ENCODE data around the gene WIPF1.
"Not testable (repeated sequence)": the region's sequence is repeated elsewhere in the genome, so short reads cannot be mapped to it uniquely, and the experiment has no call there.

The WIPF1 gene

DNA sequence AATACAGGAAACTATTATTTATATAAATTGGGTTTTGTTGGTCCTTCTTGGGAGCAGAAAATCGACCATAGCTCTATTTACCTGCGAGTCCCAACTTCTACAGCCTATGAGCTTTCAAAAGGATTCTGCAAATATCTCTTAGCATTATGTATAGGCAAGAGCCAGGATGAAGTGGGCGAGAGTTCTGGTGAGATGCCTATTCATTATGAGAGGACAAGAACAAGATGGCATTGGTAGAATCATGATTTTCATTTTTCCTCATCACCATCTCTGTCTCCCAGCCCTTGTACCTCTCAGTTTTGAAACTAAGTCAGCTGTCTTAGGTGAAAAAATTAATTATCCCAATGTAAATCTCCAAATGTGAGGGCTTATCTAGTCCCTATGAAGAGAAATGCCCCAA lies 25.0 kb downstream of the WIPF1 start:
- DNase-seq (ENCODE audit: low read depth, low spot score): no peak

DNA sequence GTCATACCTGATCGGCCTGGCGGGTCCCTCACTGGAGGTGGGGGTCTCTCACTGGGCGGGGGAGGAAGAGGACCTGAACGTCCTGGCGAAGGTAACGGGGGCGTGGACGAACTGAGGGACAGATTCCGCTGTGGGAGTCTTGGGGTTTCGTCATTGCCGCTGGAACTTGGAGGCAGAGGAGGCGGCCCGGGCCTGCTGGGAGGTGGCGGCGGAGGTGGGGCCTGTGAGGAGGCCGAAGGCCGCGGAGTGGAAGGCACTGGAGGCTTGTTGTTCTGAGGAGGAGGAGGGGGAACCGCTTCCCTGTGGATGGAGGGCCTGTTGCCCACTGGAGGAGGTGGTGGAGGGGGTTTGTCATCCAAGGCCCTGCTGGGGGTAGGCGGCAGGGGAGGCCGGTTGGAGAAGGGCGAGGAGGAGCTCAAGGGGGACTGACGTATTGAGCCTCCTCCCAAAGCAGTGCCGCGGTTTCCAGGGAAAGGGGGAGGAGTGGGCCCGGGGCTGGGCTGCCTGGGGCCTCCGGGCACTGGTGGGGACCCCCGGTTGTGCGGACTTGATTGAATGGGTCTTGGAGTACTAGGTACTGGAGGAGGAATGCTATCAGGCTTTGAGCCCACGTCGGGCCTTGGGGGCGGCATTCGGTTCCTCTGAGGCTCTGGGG lies 25.8 kb downstream of the WIPF1 start:
- DNase-seq (ENCODE audit: low read depth, low spot score): no peak

DNA sequence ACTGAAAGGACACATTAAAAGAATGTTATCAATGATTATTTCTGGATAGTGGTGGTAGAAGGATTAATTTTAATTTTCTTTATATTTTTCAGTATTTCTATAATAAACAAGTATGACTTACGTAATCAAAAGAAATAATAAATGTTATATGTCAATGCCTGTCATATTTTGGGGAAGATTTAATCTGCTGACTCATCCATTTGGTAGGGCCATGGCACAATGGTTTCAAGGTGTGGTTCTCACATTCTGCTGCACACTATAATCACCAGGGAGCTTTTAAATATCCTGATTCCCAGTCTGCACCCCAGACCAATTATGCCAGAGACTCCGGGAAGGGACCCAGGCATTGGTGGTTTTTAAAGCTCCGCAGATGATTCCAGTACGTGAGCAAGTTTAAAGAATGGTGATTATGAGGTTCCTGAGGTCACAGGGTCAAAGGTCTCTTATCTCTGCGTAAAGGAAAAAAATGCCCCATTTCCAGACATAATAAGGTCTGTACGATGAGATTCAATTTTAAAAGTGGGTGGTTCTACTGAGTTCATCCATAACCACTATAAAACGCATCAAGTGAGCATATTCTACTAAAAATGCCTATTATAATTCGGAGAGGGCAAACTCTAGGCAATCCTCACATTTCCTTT lies 27.2 kb downstream of the WIPF1 start:
- DNase-seq (ENCODE audit: low read depth, low spot score): no peak

DNA sequence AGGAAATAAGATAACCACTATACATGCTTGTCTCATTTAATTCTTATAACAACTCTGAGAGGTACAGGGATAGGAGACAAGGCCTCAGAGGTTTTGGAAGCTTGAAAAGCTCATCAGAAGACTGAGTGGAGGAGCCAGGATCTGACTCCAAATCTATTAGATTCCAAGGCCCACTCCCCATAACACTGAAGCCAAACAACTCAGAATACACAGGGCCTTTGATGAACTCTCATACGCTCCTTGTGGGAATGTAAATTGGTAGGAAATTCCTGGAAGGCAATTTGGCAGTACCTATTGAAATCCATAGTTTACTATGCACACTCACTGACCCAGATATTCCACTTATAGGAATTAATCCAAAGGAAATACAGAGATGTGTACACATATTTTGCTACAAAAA lies 27.9 kb downstream of the WIPF1 start:
- DNase-seq (ENCODE audit: low read depth, low spot score): no peak

DNA sequence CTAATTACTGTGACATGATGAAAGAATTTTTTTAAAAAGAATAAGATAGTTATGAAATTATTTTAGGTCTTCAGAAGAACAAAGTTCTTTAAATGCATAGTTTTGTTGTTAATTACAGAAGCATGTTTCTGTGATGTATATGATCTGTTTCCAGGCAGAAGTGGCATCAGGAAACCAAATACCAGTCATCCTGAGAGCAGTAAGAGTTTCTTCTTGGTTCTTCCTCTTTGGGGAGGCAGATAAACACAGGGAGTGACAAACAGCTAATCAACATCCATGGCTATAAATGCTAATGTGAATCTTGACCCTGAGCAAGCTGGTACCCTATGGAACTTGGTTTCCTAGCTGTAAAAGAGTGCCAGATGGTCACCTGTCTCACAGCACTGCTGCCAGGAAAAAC lies 29.2 kb downstream of the WIPF1 start:
- no peak for DNase-seq (ENCODE audit: low read depth, low spot score)

DNA sequence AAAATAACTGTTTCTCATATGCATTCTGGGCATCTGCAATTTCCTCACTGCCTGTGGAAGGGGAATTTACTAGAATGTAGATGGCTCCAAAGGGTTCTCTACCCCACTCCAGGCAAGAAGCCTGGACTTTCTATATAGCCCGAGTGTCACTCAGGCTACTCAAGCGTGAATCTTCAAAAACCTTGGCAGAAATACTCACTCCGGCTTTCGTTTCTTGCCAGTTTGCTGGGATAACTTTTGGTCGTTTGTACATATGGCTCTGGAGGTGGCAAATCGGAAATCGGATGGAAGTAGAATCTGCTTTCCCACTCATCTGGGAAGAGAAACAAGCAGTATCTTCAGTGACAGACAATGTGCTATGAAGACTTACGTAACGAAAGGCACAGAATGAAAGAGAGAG lies 30.7 kb downstream of the WIPF1 start:
- no peak for DNase-seq (ENCODE audit: low read depth, low spot score)

DNA sequence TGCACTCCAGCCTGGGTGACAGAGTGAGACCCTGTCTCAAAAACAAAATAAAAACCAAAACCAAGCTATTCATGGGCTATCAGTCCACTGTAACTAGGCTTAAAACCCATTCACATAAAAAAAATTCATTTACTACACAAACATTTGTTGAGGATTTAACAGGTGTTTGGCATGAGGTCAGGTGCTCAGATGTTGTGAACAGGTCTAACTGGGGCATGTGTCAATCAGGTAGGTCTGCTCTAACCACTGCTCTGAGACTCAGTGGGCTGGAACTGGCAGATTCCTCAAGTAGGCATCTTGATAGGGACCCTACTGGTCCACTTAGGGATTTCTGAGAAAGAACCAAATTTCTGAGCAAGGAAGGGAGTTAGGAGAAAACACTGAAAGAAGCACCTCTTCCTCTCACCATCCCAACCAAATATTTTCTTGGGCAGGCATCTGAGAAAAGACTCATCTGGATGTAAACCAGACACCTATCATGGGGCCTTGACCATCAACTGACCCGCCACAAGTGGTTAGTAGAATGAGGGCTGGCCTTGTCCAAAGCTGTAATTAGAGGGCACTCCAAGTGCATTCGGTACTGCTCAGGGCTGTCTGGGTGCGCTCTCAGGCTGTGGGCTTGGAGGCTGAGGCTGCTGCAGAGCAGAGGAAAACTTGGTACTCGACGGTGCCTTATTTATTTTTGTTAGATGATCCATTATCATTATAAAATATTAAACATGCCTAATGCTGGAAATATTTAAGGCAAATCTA lies 33.9 kb downstream of the WIPF1 start:
- no peak for DNase-seq (ENCODE audit: low read depth, low spot score)

DNA sequence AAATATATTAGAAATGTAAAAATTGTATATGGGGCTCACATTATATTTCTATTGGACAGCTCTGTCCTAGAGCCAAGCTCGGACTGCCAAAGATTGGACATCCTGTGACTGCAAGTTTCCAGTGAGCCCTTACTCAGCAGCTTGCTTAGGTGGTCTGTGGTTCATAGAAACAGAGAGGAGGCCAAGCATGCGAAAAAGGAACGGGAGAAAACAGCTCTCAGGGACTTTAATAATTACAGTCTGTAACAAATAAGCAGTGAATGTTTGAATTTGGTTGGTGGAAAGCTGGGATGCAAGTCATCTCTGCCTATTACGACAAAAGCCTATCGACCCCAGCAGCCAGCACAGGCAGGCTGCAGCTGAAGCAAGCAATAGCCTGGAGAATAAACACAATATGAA lies 35.6 kb downstream of the WIPF1 start:
- no peak for DNase-seq (ENCODE audit: low read depth, low spot score)

DNA sequence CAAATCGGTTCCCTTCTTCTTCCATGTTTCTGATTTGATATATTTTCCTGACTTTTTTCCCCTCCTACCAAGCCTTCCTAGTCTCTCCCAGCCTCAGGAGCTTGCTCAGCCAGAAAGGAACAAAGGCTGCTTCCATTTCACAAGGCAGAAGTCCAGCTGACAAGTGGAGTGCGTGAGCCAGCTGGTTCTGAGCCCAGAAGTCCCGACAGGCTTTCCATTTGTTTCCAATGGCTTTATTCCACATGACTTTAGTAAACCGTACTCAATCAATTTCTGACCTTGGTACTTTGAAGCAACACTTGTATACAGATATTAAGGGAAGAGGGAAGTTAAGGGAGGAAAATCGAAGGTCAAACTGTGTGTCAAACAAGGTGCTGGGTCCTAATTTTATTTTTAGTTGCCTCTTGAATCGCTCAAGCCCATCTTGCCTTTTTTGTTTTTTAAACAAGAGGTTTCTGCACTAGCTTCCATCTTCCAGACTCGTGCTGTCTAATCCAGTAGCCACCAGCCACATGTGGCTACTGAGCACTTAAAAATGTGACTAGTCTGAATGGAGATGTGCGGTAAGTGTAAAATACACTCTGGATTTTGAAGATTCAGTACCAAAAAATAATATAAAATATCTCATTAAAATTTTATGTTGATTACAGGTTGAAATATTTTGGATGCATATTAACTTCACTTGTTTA lies 36.2 kb downstream of the WIPF1 start:
- DNase-seq (ENCODE audit: low read depth, low spot score): no peak

DNA sequence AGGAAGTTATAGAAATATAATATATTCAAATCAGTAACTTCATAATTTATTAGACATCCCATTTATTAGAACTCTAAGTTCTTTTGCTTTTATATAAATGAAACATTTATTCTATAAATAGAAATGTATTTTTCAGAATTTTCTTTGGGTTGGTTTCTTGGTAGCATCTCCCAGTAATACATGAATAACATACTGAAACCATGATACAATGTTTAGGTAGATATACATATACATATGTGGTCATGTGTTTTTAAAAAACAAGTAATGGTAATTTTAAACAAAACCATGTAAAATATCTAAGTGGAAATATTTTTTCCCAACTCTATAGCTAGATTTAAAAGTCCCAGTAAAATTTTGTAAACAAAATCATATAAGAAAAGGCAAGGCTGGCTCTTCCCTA lies 36.9 kb downstream of the WIPF1 start:
- DNase-seq (ENCODE audit: low read depth, low spot score): no peak

DNA sequence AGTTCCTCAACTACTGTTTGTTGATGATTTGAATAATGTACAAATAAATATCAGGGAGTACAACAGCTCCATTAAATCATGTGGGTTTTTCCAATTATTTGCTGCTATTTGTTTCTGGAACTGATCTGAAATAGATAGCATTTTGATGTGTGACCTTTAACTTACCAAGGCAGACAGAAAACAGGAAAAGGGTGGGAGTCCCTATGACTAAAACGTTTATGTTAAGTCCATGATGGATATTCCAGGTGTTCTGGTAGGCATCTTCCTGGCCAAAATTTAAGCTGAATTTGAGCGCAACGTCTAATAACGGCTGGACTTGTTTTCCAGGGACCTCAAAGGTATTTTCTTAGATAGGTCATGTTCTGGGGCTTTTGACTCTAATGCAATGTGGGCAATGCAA lies 41.6 kb downstream of the WIPF1 start:
- DNase-seq (ENCODE audit: low read depth, low spot score): no peak

DNA sequence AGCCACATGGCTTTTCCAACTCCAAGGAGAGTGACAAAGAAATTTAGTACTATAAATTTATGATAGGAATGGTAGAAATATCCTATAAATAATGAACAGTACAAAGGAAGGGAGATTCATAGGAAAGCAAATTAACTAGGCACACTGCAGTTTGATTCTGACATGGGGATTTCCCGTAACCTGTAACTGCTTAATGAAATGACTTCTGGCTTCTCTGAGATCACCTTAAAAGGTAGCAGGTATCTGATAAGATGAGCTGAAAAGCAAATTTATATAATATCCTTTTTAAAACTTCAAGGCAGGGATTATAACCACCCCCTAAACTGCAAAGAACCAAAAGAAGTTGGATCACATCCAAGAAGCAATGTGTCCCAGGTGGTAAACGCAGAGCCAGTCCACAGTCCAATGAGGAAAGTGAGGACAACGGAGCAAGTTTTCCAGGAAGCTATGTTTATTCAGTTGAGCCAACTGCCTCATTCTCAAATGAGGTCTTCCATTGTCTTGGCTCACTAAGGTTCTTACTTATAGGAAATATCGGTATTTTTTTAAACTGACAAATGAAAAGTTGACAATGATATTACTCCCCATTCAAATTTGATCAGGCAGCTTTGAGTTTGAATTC lies 43.0 kb downstream of the WIPF1 start:
- DNase-seq (ENCODE audit: low read depth, low spot score): no peak

DNA sequence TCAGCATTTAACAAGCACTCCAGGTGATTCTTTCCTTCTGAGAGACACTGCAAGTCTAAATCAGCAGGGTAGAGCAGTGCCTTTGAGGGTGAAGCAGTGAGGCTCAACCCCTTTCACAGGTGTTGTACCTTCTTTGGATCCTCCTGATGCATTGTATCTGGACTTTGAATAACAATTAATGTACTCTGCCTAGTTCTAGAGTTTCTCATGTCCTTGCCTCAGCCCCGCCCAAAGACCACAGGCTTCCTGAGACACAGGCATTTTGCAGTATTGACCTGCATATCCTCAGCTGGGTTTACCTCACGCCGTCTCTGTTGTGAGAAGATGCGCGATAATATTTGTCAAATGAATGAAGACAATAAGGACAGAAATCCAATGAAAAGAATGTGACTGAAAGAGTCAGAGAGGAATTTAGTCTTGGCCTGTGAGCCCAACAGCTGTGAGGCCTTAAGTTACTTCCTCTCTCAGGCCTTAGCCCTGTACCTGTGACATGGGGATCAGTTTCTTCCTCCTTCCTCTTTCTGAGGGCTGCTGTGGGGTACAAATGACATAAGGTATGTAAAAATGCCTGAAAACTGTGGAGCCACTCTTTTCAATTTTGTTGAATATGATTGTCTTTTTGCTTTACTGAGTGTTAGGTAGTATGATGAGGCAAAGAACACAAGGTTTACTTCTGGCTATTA lies 43.7 kb downstream of the WIPF1 start:
- DNase-seq (ENCODE audit: low read depth, low spot score): no peak

DNA sequence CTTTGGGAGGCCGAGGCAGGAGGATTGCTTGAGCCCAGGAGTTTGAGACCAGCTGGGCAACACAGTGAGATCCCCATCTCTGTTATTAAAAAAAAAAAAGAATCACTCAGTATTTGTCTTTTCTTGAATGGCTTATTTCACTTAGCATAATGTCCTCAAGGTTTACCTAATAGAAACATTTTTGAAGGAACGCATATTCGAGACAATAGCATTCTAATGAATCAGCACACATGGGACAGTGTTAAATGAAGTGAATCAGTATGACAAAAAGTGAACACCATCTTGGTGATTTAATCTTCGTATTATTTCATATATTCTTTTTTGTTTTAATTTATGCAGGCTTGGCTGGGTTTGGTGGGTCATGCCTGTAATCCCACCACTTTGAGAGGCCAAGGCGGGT lies 44.7 kb downstream of the WIPF1 start:
- no peak for DNase-seq (ENCODE audit: low read depth, low spot score)

DNA sequence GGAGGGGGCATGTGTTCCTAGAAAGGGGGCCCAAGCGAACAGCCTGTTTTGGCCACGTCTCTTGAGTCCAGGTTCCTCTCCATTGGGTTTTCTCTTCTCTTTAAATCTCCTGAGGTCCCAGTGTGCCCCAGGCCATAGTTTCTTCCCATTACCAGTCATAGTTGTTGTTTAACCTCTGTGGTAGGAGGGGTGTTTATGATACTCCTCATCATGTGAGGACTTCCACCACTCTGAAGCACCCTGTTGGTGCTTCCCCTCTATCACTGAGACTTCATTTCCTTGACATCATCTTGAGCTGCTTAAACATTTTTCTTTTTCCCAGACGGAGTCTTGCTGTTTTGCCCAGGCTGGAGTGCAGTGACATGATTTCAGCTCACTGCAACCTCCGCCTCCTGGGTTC lies 45.9 kb downstream of the WIPF1 start:
- DNase-seq (ENCODE audit: low read depth, low spot score): no peak

DNA sequence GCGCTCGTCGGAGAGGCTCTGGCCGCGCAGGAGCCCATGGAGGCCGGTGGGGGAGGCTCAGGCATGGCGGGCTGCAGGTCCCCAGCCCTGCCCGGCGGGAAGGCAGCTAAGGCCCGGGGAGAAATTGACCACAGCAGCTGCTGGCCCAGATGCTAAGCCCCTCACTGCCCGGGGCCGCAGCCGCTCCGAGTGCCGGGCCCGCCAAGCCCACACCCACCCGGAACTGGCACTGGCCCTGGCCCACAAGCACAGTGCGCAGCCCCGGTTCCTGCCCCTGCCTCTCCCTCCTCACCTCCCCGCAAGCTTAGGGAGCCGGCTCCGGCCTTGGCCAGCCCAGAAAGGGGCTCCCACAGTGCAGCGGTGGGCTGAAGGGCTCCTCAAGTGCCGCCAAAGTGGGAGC lies 49.0 kb downstream of the WIPF1 start:
- DNase-seq (ENCODE audit: low read depth, low spot score): not testable (repeated sequence)

DNA sequence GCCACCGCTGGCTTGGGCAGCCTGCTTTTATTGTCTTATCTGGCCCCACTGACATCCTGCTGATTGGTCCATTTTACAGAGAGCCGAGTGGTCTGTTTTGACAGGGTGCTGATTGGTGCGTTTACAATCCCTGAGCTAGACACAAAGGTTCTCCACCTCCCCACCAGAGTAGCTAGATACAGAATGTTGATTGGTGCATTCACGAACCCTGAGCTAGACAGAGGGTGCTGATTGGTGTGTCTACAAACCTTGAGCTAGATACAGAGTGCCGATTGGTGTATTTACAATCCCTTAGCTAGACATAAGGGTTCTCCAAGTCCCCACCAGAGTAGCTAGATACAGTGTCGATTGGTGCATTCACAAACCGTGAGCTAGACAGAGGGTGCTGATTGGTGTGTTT lies 49.6 kb downstream of the WIPF1 start:
- not testable (repeated sequence) for DNase-seq (ENCODE audit: low read depth, low spot score)

DNA sequence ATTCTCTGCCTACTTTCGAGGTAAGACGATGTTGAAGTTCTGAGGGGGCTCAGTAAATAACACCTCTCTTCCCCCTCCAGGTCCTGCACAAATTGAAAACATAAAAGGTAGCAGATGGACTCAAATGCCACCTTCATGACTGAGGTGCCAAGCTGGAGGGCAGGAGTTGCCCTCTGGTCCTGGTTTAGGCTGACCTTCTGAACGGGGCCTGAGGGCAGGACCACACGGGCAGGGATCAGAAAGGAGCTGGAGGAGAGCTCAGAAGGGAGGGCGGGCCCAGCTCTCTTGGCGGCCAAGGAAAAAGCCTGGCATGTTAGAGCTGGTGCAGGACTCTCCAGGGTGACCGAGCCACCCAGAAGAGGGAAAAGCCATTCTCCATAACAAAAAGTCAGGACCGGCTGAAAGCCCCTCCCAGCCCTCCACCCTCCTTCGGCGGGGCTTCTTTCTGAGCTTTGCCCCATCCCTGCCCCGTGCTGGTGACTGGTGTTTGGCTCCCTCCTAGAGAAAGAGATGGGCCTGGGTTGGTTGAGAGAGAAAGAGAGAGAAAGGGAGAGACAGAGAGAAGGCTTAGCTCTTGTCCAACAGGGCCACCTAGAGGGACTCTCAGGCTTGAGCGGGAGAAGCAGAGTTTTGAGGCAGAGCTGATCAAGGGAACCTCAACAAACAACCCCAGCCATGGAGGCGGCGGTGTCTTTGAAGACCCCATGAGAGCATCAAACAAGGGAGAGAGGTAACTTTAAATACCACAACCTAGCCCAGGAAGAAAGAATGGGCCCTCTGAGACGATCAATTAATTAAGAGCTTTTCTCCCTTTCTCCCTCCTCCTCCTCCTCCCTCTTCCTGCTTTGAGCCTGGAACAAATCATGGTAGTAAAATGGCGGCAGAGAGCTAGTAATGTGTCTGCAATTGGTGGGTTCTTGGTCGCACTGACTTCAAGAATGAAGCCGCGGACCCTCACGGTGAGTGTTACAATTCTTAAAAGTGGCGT lies 50.8 kb downstream of the WIPF1 start:
- no peak for DNase-seq (ENCODE audit: low read depth, low spot score)

DNA sequence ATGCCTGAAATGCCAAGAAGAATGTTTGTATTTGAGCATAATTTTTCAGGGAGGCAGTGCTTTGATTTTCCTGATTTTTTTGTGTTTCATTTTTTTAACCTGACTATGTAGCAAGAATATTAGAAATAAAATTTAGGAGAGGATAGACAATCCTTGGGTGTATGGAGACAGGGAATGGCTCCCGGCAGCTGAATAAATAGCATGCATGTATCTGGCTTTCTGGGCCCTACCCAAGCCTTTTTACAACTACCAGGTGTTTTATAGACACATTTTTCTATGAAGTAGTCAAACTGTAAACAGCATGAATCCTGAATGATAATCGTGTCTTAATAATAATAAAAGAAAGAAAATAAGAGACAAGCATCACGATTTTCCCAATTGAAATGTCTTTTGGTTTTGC lies 52.4 kb downstream of the WIPF1 start:
- DNase-seq (ENCODE audit: low read depth, low spot score): no peak

DNA sequence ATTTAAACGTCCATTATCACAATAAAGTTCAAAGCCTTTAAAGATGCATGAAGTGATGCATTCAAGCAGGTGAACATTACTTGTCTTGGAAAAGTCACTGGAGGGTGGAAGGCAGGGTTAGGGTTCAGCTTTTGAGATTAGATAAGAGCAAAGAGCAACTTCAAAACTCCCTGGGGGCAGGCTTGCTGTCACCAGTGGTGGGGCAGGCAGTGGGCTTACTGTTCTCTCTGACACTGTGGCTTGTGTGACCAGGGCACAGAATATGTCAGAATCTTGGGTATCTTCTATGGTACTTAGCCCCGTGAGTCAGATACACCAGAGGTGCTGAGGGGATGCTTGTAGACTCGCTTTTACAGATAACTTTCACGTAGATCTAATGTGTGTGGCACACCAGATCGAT lies 52.8 kb downstream of the WIPF1 start:
- no peak for DNase-seq (ENCODE audit: low read depth, low spot score)
